Keratinocyte (primary cell): Measurements from ENCODE around the gene TMEM120B. TPM values are rescaled to one million over a fixed set of nuclear protein-coding genes. Genes with fewer than 3 reads are reported as not detected.

Experiments
- DNase-seq: peaks from one replicate; pipeline ENCODE4 v3.0.0-alpha.2; 2011; ENCODE audit warnings: low read depth, missing footprints, low spot score
- FAIRE-seq: peaks from 2 replicates; lab custom pipeline; 2011; peaks lifted over from hg19 to GRCh38; lab: Jason Lieb, UNC
- H2AFZ ChIP-seq: 2 replicates; pipeline ENCODE4 v1.6.0; 2012; ENCODE audit warnings: low read length, control low read depth, inconsistent platforms; ENCODE audit not compliant: control insufficient read depth
- H3K27ac ChIP-seq: 2 replicates; pipeline ENCODE4 v1.5.1; 2011; ENCODE audit warnings: low read length; ENCODE audit not compliant: control insufficient read depth, insufficient read depth
- H3K27me3 ChIP-seq: 3 replicates; pipeline ENCODE4 v1.6.0; 2011; ENCODE audit warnings: low read length; ENCODE audit not compliant: control insufficient read depth, insufficient read depth; ENCODE audit errors: extremely low read depth
- H3K36me3 ChIP-seq, 2 experiments: 2 replicates in 1 of 2; 3 replicates in 1 of 2; pipeline ENCODE4 v1.5.1; 2011; ENCODE audit warnings: low read length in 2 of 2, mild to moderate bottlenecking in 1 of 2; ENCODE audit not compliant: control insufficient read depth in 2 of 2, insufficient read depth in 2 of 2; ENCODE audit errors: extremely low read depth in 1 of 2
- H3K4me1 ChIP-seq: 3 replicates; pipeline ENCODE4 v1.5.1; 2011; ENCODE audit warnings: low read length; ENCODE audit not compliant: control insufficient read depth, insufficient read depth; ENCODE audit errors: extremely low read depth
- H3K4me2 ChIP-seq: 3 replicates; pipeline ENCODE4 v1.6.0; 2011; ENCODE audit warnings: low read depth, low read length; ENCODE audit not compliant: control insufficient read depth, insufficient read depth; ENCODE audit errors: extremely low read depth
- H3K4me3 ChIP-seq, 3 experiments: fragments of 200-600 bp in 1 of 3; sonication (generic) in 1 of 3; 2 replicates in 2 of 3; 3 replicates in 1 of 3; pipeline ENCODE4 v1.5.1; 2011 to 2016; ENCODE audit warnings: low read length in 3 of 3, mild to moderate bottlenecking in 3 of 3, control low read depth in 2 of 3, inconsistent platforms in 1 of 3, low read depth in 1 of 3, mixed read lengths in 1 of 3, mixed run types in 1 of 3, moderate library complexity in 1 of 3; ENCODE audit not compliant: control insufficient read depth in 2 of 3, insufficient read depth in 2 of 3; ENCODE audit errors: extremely low read depth in 1 of 3
- H3K79me2 ChIP-seq: 2 replicates; pipeline ENCODE4 v1.6.0; 2012; ENCODE audit warnings: low read length; ENCODE audit not compliant: control insufficient read depth, insufficient read depth
- H3K9ac ChIP-seq: 3 replicates; pipeline ENCODE4 v1.6.0; 2011; ENCODE audit warnings: low read length; ENCODE audit not compliant: control insufficient read depth, insufficient read depth; ENCODE audit errors: extremely low read depth
- H3K9me1 ChIP-seq: 3 replicates; pipeline ENCODE4 v1.6.0; 2011; ENCODE audit warnings: low read length; ENCODE audit not compliant: control insufficient read depth, insufficient read depth; ENCODE audit errors: extremely low read depth
- H3K9me3 ChIP-seq: 2 replicates; pipeline ENCODE4 v1.5.1; 2012; ENCODE audit warnings: low read depth, low read length; ENCODE audit not compliant: control insufficient read depth
- H4K20me1 ChIP-seq: 3 replicates; pipeline ENCODE4 v1.6.0; 2011; ENCODE audit warnings: low read length; ENCODE audit not compliant: control insufficient read depth, insufficient read depth; ENCODE audit errors: extremely low read depth
- CTCF ChIP-seq, 3 experiments: IDR thresholded peaks in 1 of 3; conservative IDR thresholded peaks in 1 of 3; optimal IDR thresholded peaks in 1 of 3; 2 replicates in 2 of 3; 3 replicates in 1 of 3; pipeline versions ENCODE3 to v1.5.1; 2011; ENCODE audit warnings: low read length in 3 of 3, mild to moderate bottlenecking in 3 of 3, moderate library complexity in 2 of 3, control low read depth in 1 of 3, inconsistent platforms in 1 of 3; ENCODE audit not compliant: insufficient read depth in 2 of 3; ENCODE audit errors: extremely low read depth in 1 of 3
- EZH2 ChIP-seq: IDR thresholded peaks from one replicate; pipeline ENCODE4 v1.6.1; 2012; ENCODE audit warnings: inconsistent platforms, mild to moderate bottlenecking, low read length, moderate library complexity
- dilution Hi-C: fragments of 300-500 bp; cut with MboI; formaldehyde crosslinking; loops from one replicate; pipeline ENCODE4 v1.7.0; 2020; ENCODE audit warnings: low sequenced_read_pairs; ENCODE audit not compliant: extremely low pct_ligation_motif_present
- polyA plus RNA-seq, 5 experiments: library from polyadenylated mRNA; depleted of rRNA in 3 of 5; stranded (reverse) in 3 of 5; stranded (forward) in 1 of 5; unstranded in 1 of 5; fragments of >200 nt; gene quantifications; 1 replicate in 1 of 5; 2 replicates in 3 of 5; 3 replicates in 1 of 5; pipeline versions ENCODE4 v1.2.1 to v1.2.3, GENCODE V29; 2011 to 2012; ENCODE audit warnings: missing spikeins in 2 of 5, low read depth in 1 of 5, low replicate concordance in 1 of 5

TMEM120B gene
- polyA plus RNA-seq, 1 donor (not counting 4 experiments of a cell fraction or from before 2014, with no cell fraction given) = 6.9 TPM

GRCh38 chr12:121722511-121722910 is 10.0 kb downstream of the TMEM120B start:
- H3K79me2 ChIP-seq = peaks cover 7% of the 10 kb centered on the region
- H2AFZ ChIP-seq = no peak overlapping the region
- TF ChIP-seq CTCF (optimal IDR thresholded peaks at IDR 0.05 in 1 of 3, IDR thresholded peaks at IDR 0.05 in 1 of 3, conservative IDR thresholded peaks at IDR 0.05 in 1 of 3; ENCODE audit: extremely low read depth in 1 of 3, insufficient read depth in 2 of 3, low read length in 3 of 3) (no peak), EZH2 (no peak)
- H3K9ac ChIP-seq = no peak overlapping the region
- dilution Hi-C loops = no loop called here
- FAIRE-seq (no peak), DNase-seq (no peak)
- H3K4me3 ChIP-seq = no peak overlapping the region
- H3K9me3 ChIP-seq = no peaks in the 10 kb centered on the region
- H3K4me2 ChIP-seq = no peak overlapping the region
- no peaks in the 10 kb centered on the region for H3K9me1 ChIP-seq
- no peaks in the 10 kb centered on the region for H4K20me1 ChIP-seq
- no peak overlapping the region for H3K27ac ChIP-seq
- H3K36me3 ChIP-seq = no peaks in the 10 kb centered on the region
- H3K27me3 ChIP-seq = no peaks in the 10 kb centered on the region
- H3K4me1 ChIP-seq = no peaks in the 10 kb centered on the region

GRCh38 chr12:121723200-121723599 is 10.6 kb downstream of the TMEM120B start:
- Histone ChIP-seq H3K4me3 (no peak overlapping the region), H3K9me1 (no peaks in the 10 kb centered on the region), H3K79me2 (peaks cover 7% of the 10 kb centered on the region), H3K9me3 (no peaks in the 10 kb centered on the region), H3K4me1 (no peaks in the 10 kb centered on the region), H3K4me2 (no peak overlapping the region), H3K27ac (no peak overlapping the region), H2AFZ (no peak overlapping the region), H4K20me1 (no peaks in the 10 kb centered on the region), H3K27me3 (no peaks in the 10 kb centered on the region), H3K36me3 (no peaks in the 10 kb centered on the region), H3K9ac (no peak overlapping the region)
- no peak for DNase-seq
- TF ChIP-seq CTCF (optimal IDR thresholded peaks at IDR 0.05 in 1 of 3, IDR thresholded peaks at IDR 0.05 in 1 of 3, conservative IDR thresholded peaks at IDR 0.05 in 1 of 3; ENCODE audit: extremely low read depth in 1 of 3, insufficient read depth in 2 of 3, low read length in 3 of 3) (no peak), EZH2 (no peak)
- dilution Hi-C loops = no loop called here
- FAIRE-seq = no peak
